Psoas muscle (tissue), 8 donors: ENCODE measurements around the gene ANKRD6. TPM values are rescaled to one million over a fixed set of nuclear protein-coding genes. Genes with fewer than 3 reads are reported as not detected.

Experiments used
- ATAC-seq, 4 donors: fragments of 200-7000 bp; cut with Tn5 transposase; one replicate each; pipeline ENCODE4 v1.9.1; 2020; ENCODE audit warnings: moderate library complexity in 3 of 4, mild to moderate bottlenecking in 2 of 4
- DNase-seq, 2 donors: peaks; one replicate each; pipeline ENCODE4 v3.0.0-alpha.2; 2020
- H3K27ac ChIP-seq: fragments of 200-600 bp; one replicate; pipeline ENCODE4 v1.8.0; 2022
- H3K27me3 ChIP-seq, 3 donors: fragments of 200-600 bp in 1 of 3; one replicate each; pipeline versions ENCODE4 v1.6.1 to v1.8.0; 2013 to 2022; ENCODE audit warnings: low read length in 2 of 3, mild to moderate bottlenecking in 2 of 3, moderate library complexity in 1 of 3; ENCODE audit not compliant: insufficient read depth in 3 of 3
- H3K36me3 ChIP-seq, 2 donors: fragments of 200-600 bp in 1 of 2; one replicate each; pipeline versions ENCODE4 v1.6.1 to v1.8.0; 2013 to 2022; ENCODE audit warnings: low read depth in 1 of 2, mild to moderate bottlenecking in 1 of 2, moderate library complexity in 1 of 2; ENCODE audit not compliant: insufficient read depth in 1 of 2
- H3K4me1 ChIP-seq: fragments of 200-600 bp; one replicate; pipeline ENCODE4 v1.8.0; 2022
- H3K4me3 ChIP-seq: fragments of 200-600 bp; one replicate; pipeline ENCODE4 v1.8.0; 2022; ENCODE audit warnings: mild to moderate bottlenecking
- H3K9me3 ChIP-seq: fragments of 200-600 bp; one replicate; pipeline ENCODE4 v1.8.0; 2022
- WGBS, 3 donors: extraction: QIAGEN DNeasy Blood & Tissue Kit; methylation state at CpG; one replicate each; pipeline versions ENCODE4 v1.1.6 to v1.1.7; 2013; 5-methylcytosine and 5-hydroxymethylcytosine counted together
- intact Hi-C, 2 donors: fragments of 100-400 bp; cut with DNase I; formaldehyde crosslinking; loops; one replicate each; pipeline versions ENCODE4 v1.11.0 to v1.14.2; 2022
- polyA plus RNA-seq, 3 donors: library from polyadenylated mRNA; stranded (reverse); fragments of 200-250 nt; gene quantifications; one replicate each; pipeline ENCODE4 v1.2.3, GENCODE V29; 2013
- total RNA-seq, 4 donors: library from RNA; stranded (reverse); fragmentation: NEBNext Ultra II Directional in 2 of 4; extraction: Animal tissue kit (Norgen Biotek cat#: 25700) in 2 of 4; gene quantifications; one replicate each; pipeline versions ENCODE4 v1.2.1 to v1.2.4, GENCODE V29; 2021 to 2023
- TF ChIP-seq, protein P1 (sequence below): fragments of 200-600 bp; IDR thresholded peaks from one replicate; pipeline ENCODE4 v1.8.0; 2022; ENCODE audit warnings: antibody characterized with exemption
- donor health status: healthy with polysubstance abuse.
- donor health status: DM: no; HTN: no; CAD: no; lungs with moderate emphysema.
- donor health status: Bipolar disorder and iron deficiency.
- donor health status: healthy.
- donor health status: DM: yes; HTN: yes; CAD: no.
- donor health status: DM: no; HTN: no; CAD: no.
- donor health status: DM: no; HTN: no; CAD: no.
- donor health status: DM: yes; HTN: yes; CAD: no.

ANKRD6 gene
- total and polyA plus RNA-seq, 7 donors: 1.2 to 9.0 (median 2.4) TPM

DNA sequence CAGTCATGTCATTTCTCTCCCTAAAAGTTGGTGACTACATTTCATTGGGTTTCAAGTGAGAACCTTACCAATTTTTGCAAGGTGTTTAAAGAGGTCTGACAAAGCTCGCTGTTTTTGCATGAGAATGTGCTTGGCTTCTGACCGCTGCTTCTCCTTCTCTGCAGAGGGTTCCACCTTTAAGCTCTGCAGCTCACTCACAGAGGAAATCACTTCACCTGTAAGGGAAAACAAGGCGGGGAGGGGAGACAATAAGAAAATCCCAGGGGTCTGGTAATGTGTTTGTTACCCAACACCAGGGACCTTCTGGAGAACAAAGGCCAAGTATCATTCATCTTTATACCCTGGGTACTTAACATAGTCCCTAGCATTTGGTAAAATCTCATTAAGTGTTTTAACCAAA, 245.6 kb downstream of the ANKRD6 start:
- H3K4me3 ChIP-seq: no peak overlapping the region
- H3K4me1 ChIP-seq: peaks cover 22% of the 10 kb centered on the region
- no peak for ATAC-seq
- no peak for DNase-seq
- 94 to 100% (median 96%) methylated on average over 3 of the region's 3 CpGs for WGBS, 3 donors
- H3K27ac ChIP-seq: no peak overlapping the region
- no peaks in the 10 kb centered on the region for H3K27me3 ChIP-seq
- no peaks in the 10 kb centered on the region for H3K9me3 ChIP-seq
- TF ChIP-seq, protein P1, sequence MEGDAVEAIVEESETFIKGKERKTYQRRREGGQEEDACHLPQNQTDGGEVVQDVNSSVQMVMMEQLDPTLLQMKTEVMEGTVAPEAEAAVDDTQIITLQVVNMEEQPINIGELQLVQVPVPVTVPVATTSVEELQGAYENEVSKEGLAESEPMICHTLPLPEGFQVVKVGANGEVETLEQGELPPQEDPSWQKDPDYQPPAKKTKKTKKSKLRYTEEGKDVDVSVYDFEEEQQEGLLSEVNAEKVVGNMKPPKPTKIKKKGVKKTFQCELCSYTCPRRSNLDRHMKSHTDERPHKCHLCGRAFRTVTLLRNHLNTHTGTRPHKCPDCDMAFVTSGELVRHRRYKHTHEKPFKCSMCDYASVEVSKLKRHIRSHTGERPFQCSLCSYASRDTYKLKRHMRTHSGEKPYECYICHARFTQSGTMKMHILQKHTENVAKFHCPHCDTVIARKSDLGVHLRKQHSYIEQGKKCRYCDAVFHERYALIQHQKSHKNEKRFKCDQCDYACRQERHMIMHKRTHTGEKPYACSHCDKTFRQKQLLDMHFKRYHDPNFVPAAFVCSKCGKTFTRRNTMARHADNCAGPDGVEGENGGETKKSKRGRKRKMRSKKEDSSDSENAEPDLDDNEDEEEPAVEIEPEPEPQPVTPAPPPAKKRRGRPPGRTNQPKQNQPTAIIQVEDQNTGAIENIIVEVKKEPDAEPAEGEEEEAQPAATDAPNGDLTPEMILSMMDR: no peak
- peaks cover 16 to 99% of the 10 kb centered on the region in 2 donors for H3K36me3 ChIP-seq
- intact Hi-C loops: loop anchor here in 1 of 2 donors (5.0 kb wide), 1 partner anchor 246 kb away; the partner anchor contains the start of gene ANKRD6

DNA sequence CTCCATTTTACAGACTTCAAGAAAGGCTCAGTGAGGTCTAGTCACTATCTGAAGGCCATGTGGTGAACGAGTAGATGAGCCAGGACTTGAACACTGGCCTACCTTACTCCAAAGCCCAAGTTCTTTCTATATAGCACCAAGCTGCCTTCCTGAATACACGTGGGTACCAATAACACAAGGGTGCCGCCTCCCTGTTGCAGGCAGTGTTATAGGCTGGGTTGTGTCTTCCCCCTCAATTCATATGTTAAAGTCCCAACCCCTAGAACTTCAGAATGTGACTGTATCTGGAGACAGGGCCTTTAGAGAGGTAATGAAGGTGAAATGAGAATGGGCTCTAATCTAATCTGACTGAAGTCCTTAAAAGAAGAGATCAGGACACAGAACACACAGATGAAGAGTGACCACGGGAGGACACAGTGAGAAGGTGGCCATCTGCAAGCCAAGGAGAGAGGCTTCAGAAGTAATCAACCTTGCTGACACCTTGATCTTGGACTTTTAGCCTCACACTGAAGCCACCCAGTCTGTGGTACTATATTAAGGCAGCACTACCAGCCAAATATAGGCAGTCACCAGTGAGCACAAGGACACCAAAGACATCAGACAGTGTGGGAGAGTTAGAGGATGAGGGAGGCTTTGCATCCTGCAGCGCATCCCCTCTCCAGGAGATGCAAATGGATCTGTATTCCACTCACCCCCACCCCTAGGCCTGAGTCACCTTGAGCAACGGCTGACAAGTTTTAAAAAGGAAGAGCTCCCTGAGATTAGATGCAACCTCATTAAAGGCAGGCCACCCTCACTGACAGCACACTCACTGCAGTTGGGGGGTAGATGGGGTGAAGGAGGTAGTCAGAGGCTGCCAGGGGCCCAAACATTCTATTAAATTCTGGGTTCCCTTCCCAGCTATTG, 246.5 kb downstream of the ANKRD6 start:
- H3K4me1 ChIP-seq: peaks cover 22% of the 10 kb centered on the region
- intact Hi-C loops: loop anchor here in 1 of 2 donors (5.0 kb wide), 1 partner anchor 247 kb away; the partner anchor contains the start of gene ANKRD6
- H3K36me3 ChIP-seq: peaks cover 18 to 99% of the 10 kb centered on the region in 2 donors
- no peaks in the 10 kb centered on the region for H3K9me3 ChIP-seq
- H3K27me3 ChIP-seq: no peaks in the 10 kb centered on the region
- no peak for ATAC-seq
- DNase-seq: no peak
- no peak overlapping the region for H3K4me3 ChIP-seq
- TF ChIP-seq, protein P1: no peak
- 72 to 80% (median 73%) methylated on average over 6 of the region's 6 CpGs for WGBS, 3 donors
- H3K27ac ChIP-seq: peak overlapping the region; percentile 60

DNA sequence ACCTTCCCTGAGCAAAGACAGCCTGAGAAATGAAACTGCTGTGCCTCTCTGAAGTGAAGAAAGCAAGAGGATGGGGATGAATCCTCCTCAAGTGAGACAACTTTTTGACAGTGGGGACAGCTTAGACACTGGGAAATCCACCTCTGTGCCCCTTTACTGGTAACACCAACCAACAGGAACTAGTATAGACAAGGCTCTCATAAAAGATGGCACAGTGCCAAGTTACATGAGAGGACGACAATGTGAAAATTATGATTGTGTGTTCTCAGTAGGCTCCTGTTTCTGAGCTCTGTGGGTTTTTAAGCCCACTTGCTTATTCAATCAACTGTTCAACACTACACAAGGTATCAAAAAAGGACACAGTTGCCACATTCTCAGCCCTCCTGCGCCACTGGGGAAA, 247.2 kb downstream of the ANKRD6 start:
- intact Hi-C loops: no loop called here

DNA sequence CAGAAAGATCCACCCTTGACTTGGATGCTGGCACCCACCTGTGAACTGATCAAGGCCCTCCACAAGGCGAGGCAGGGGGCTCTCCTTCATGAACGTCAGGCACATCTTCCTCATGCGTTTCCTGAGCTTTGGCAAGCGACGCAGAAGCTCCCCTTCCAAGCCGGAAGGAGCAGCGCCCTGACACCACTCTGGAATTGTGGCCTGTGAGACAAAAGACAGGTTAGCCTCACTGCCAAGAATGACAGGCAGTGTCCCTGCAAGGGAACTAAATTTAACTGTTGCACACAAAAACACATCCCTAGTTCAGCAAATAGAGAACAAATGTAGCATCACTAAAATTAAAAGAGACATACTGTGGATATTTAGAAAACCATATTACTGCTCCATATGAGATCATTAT, 247.6 kb downstream of the ANKRD6 start:
- H3K9me3 ChIP-seq: no peaks in the 10 kb centered on the region
- H3K4me1 ChIP-seq: peaks cover 15% of the 10 kb centered on the region
- H3K36me3 ChIP-seq: peaks cover 17 to 99% of the 10 kb centered on the region in 2 donors
- DNase-seq (no peak), ATAC-seq (peak; percentile 45 to 70 (median 62))
- H3K27ac ChIP-seq: peak overlapping the region; percentile 60
- WGBS, 3 donors: 50 to 63% (median 62%) methylated on average over 7 of the region's 7 CpGs
- TF ChIP-seq, protein P1: no peak
- H3K4me3 ChIP-seq: no peak overlapping the region
- intact Hi-C loops: no loop called here
- no peaks in the 10 kb centered on the region for H3K27me3 ChIP-seq

More for the DNA sequence above, 247.2 kb downstream of the ANKRD6 start:
- TF ChIP-seq, protein P1: no peak
- H3K36me3 ChIP-seq: peaks cover 20 to 99% of the 10 kb centered on the region in 2 donors
- peak overlapping the region; percentile 60 for H3K27ac ChIP-seq
- no peaks in the 10 kb centered on the region for H3K27me3 ChIP-seq
- H3K4me3 ChIP-seq: no peak overlapping the region
- ATAC-seq (peak in 2 of 4 donors; percentile 25 to 26), DNase-seq (no peak)
- WGBS, 3 donors: 61 to 76% (median 70%) methylated on average over 2 of the region's 2 CpGs
- peaks cover 19% of the 10 kb centered on the region for H3K4me1 ChIP-seq
- no peaks in the 10 kb centered on the region for H3K9me3 ChIP-seq
